Embryonic facial prominence (tissue), 1 donor: ENCODE data around the gene CFAP92.
A peak's percentile ranks its signal among the peaks of the same experiment; 100 is the strongest.

Source experiments
- DNase-seq: peaks from one replicate; pipeline ENCODE4 v3.0.0-alpha.2; 2016; ENCODE audit errors: extremely low spot score

CFAP92 gene

DNA sequence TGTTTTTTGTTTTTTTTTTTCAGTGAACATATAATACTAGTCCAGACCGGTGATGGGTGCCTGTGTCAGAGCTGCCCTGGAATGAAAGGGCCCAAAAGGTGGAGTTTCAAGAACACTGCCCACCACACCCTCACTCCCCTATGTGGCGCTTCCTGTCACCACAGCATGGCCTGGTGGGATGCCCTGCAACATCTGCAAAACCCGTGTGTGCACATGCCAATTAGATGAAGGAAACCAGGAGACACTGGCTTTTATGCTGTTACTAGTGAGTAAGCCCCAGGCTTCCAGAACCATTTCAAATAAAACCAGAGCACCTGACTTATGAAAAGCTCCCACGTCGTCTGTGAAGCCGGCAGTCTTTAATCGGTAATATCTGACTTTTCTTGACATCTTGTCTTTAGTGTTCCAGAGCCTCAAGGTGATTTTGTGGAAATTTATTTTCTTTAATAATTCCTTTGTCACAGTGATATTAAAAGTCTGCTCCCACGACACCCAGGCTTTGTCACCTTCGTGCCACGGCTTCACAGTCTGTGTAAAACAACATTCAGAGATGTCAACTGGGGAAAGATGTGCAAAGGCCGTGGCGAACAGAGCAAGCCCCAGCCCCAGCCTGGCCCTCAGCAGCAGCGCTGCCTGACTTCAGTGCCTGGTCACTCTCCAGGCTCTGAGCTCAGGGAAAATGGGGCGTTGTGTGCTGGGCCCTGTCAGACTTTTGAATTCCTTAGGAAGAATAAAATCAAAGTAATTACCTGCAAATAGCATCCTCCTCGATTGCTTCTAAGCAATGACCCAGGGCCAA lies 6.4 kb downstream of the CFAP92 start:
- no peak for DNase-seq

- DNase-seq = no peak
These were observed 9.3 kb downstream of the CFAP92 start for GRCh38 chr3:128984596-128984995.

- no peak for DNase-seq
These were observed 10.4 kb downstream of the CFAP92 start for GRCh38 chr3:128983293-128984069.

GRCh38 chr3:128975276-128975675 lies 18.6 kb downstream of the CFAP92 start:
- DNase-seq = no peak

DNA sequence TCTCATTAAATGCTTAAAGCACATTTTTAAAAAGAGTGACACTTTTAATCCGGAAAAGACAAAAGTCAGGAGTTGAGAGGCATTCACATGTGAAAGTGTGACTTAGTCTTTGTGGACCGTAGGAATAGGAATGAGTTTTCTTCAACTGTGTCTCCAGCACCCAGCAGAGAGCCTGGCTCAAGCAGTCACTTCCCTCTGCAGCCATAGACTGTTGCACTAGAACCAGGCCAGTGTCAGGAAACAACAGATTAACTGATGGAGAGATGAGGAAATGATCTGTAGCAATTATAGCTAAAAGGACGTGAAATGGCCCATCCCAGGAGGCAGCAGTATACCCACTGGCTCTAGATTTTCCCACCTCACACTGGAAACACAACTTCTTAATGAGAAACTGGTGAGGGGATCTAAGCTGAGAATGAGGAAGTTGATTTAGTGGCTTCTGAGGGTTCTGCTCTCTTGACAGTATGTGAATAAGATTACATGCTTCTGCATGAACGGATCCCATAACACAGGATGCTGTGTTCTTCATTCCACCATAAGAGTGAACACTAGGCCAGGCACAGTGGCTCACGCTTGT lies 19.8 kb downstream of the CFAP92 start:
- no peak for DNase-seq

DNA sequence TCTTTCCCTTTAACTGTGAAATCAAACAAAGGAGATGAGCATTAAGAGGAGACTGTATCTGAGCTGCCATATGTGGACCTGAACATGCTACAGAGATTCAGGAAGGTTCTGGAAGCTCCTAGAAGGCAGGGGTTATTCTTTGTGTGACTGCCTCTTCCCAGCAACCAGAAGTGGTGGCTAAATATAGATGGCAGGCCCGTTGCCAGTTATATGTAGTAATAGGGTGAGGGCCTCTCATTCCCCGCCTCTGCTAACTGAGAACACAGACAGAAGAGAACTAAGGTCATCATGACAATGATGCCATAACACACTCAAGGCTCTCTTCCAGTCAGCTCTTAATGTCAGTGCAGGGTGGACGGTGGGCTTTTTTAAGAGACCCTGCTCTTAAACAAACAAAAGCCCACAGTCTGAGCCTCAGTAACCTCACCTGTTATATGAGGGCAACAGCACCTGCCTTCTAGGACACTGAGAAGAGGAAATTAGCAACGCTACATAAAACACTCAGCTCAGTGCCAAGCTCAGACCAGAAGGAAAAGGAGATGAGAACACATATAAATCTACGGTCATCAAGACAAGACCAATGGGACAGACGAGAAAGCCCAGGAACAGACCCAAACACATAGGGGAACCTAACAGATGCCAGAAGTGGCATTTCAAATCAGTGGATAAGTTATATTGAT lies 22.3 kb downstream of the CFAP92 start:
- DNase-seq = no peak

- DNase-seq = no peak
These were observed 23.2 kb downstream of the CFAP92 start for GRCh38 chr3:128970740-128971047.

GRCh38 chr3:128969993-128970739 lies 23.7 kb downstream of the CFAP92 start:
- DNase-seq = peak; percentile 32

GRCh38 chr3:128967748-128968355 lies 26.0 kb downstream of the CFAP92 start:
- no peak for DNase-seq

DNA sequence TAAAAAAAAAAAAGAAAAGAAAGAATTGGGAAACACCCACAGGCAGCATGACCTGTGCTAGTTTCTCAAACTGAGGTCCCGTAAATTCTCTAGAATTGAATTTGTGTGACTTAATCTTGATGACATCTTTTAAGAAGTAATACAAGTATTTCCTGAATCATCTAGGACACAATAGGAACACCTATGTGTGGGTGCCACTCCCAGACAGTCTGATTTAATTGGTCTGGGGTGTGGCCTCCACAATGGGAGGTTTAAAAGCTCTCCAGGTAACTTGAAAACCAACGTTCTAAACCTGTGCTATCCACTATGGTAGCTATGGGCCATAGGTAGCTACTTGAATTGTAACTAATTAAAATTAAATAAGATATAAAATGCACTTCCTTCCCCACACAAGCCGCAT lies 28.1 kb downstream of the CFAP92 start:
- no peak for DNase-seq

DNA sequence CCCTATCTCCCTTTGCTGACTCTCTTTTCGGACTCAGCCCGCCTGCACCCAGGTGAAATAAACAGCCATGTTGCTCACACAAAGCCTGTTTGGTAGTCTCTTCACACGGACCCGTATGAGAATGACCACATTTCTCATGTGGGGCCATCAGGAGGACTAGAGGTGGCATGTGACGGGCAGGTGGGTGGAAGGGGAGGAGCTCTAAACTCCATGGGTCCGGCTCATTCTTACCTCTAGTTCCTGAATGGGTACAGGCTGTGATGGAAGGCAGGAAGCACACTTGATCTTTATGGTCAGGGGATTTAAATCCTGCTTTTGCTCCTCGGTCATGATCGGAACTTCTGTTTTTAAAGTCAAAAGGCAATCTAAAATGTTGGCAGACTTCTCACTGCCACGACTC lies 28.6 kb downstream of the CFAP92 start:
- DNase-seq = no peak

GRCh38 chr3:128956440-128956839 lies 37.4 kb downstream of the CFAP92 start:
- DNase-seq = no peak

- DNase-seq = no peak
These were observed 43.5 kb downstream of the CFAP92 start for GRCh38 chr3:128950223-128950938.

GRCh38 chr3:128949158-128949557 lies 44.7 kb downstream of the CFAP92 start:
- no peak for DNase-seq

GRCh38 chr3:128946411-128946810 lies 47.5 kb downstream of the CFAP92 start:
- no peak for DNase-seq

- no peak for DNase-seq
These were observed 48.0 kb downstream of the CFAP92 start for GRCh38 chr3:128945878-128946175.

DNA sequence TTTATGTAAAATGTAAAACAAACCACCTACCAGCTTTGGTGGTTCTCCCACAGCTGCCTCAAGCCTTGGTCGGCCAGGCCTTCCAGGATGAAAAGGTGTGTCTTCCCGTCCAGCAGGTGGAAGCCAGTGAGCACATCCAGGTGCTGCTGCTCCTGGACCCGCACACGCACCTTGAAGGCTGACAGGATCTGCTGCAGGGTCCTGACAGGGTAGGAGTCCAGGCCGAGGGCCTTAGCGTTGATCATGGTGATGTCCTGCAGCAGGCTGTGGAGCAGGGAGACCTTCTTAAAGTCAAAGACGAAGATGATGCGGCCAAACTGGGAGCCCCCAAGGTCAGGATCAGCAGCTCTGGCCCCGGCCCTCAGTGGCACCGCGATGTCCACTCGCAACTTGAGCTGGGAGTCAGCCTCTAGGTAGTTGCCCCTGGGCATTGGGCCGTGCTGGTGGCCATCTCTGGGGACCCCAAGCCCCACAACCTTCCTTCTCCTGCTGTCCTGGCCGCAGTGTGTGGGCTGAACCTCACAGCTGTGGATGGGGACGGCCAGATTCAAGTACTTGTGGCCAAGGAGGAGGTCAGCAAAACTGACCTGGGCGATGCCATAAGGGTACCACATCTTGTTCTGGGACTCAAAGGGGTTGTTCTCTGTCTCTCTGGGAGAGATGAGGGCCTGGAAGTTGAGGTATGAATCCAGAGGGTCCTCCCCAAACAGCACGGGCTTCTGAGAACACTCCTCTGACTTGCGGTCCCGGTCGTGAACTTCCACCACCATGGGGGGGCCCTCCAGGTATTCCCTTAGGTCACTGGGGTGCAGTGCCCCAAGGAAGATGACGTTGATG lies 48.6 kb downstream of the CFAP92 start:
- no peak for DNase-seq

GRCh38 chr3:128942161-128942952 lies 51.5 kb downstream of the CFAP92 start:
- no peak for DNase-seq

- DNase-seq = no peak
These were observed 53.6 kb downstream of the CFAP92 start for GRCh38 chr3:128940252-128940651.
